ENCODE data around the gene TAF4. TPM values are rescaled to one million over a fixed set of nuclear protein-coding genes. Genes with fewer than 3 reads are reported as not detected.

TAF4 gene
- total and polyA plus RNA-seq, 2 of the 13 experiments (the other 11 are each of a cell fraction or from before 2014, with no cell fraction given) = 5.9 to 12.0 TPM

DNA sequence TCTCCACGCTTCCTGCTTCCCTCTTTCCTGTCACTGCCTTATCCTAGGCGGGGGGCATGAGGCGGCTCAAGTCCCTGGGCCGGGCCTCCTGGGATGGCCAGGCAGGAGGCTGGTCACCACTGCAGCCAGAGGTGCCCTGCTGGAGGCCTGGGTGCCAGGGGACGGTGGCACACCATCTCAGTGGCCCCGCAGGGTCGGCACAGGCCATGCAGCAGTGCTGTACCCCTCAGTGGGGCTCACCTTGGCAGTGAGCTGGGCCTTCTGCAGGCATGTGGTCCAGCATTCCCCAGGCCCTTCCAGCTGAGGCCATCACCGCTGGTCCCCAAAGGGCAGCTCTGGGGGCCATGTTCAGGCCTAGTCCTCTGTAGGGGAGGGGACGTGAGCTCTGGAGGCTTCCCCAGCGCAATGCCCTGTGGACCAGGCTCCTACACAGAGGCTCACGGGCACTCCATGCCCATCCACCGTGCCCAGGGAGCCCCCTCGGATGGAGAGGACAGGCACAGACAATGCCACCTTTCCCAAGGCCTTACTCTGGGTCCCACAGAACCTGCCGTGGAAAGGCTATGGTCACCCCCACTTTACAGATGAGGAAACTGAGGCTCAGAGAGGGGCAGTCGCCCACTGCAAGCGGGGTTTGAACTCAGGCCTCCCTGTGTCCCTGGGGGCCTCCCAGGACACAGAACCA is 123.8 kb downstream of the TAF4 start:
- H4K20me1 ChIP-seq (ENCODE audit: insufficient read depth, low read length) = no peaks in the 10 kb centered on the region; the same call in 1 of the 2 replicates
- ATAC-seq (peak; percentile 19), DNase-seq (ENCODE audit: low spot score) (no peak), FAIRE-seq (no peak)
- no peak overlapping the region for H3K9ac ChIP-seq (ENCODE audit: insufficient read depth, low read depth, low read length)
- POLR2A ChIA-PET = no interaction called here
- no TSS peak for BruUV-seq (replicated peaks)
- H3K36me3 ChIP-seq (replicated peaks in 1 of 2; ENCODE audit: control insufficient read depth in 1 of 2, insufficient read depth in 2 of 2, low read length in 2 of 2) = no peaks in the 10 kb centered on the region
- intact Hi-C loops (cut with micrococcal nuclease; ENCODE audit: unreplicated experiment) = no loop called here
- no peak overlapping the region for H2AFZ ChIP-seq (ENCODE audit: low read length)
- no peak overlapping the region for H3K4me3 ChIP-seq (replicated peaks in 1 of 3; ENCODE audit: insufficient read depth in 1 of 3, low read depth in 2 of 3, low read length in 3 of 3)
- H3K27me3 ChIP-seq (ENCODE audit: control insufficient read depth in 1 of 2, insufficient read depth in 2 of 2, low read length in 2 of 2) = peaks cover 21 to 35% of the 10 kb centered on the region in 2 experiments
- H3K9me3 ChIP-seq (ENCODE audit: low read length) = no peaks in the 10 kb centered on the region
- H3K79me2 ChIP-seq (ENCODE audit: insufficient read depth, low read length) = no peaks in the 10 kb centered on the region
- H3K4me1 ChIP-seq (ENCODE audit: insufficient read depth, low read length) = no peaks in the 10 kb centered on the region
- CTCF ChIA-PET (ENCODE audit: low intra/inter-chr PET ratio, low total read pairs) = no interaction called here
- in situ Hi-C loops (cut with HindIII; ENCODE audit: extremely low pct_ligation_motif_present, low pct_unique_long_range_greater_than_20kb) = no loop called here
- no peak overlapping the region for H3K4me2 ChIP-seq (ENCODE audit: low read depth, low read length)
- 16% methylated on average over 9 of the region's 16 CpGs for WGBS (ENCODE audit: low lambda C conversion rate)
- H3K27ac ChIP-seq (ENCODE audit: extremely low read length, insufficient read depth, low read length) = no peak overlapping the region
- TF ChIP-seq SP1 (IDR thresholded peaks at IDR 0.05) (no peak), SP1 (CRISPR knock-in tag; IDR thresholded peaks at IDR 0.05) (no peak), MAFF (IDR thresholded peaks at IDR 0.05; ENCODE audit: low read depth, low read length) (no peak), HMGA1 (CRISPR knock-in tag; conservative IDR thresholded peaks at IDR 0.05) (no peak), SP5 (CRISPR knock-in tag; IDR thresholded peaks at IDR 0.05; ENCODE audit: borderline replicate concordance, low read depth) (no peak), GPN1 (CRISPR knock-in tag; IDR thresholded peaks at IDR 0.05; ENCODE audit: borderline replicate concordance) (no peak), JUNB (CRISPR knock-in tag; IDR thresholded peaks at IDR 0.05; ENCODE audit: borderline replicate concordance) (no peak), ZFYVE20 (CRISPR knock-in tag; IDR thresholded peaks at IDR 0.05; ENCODE audit: borderline replicate concordance, low read depth) (no peak), ZNF530 (CRISPR knock-in tag; IDR thresholded peaks at IDR 0.05; ENCODE audit: low read depth) (no peak), IKZF4 (CRISPR knock-in tag; IDR thresholded peaks at IDR 0.05; ENCODE audit: borderline replicate concordance, low read depth, not compliant biosample characterization) (no peak), ZSCAN21 (CRISPR knock-in tag; IDR thresholded peaks at IDR 0.05; ENCODE audit: borderline replicate concordance) (no peak), MXD4 (CRISPR knock-in tag; IDR thresholded peaks at IDR 0.05) (no peak), REL (CRISPR knock-in tag; conservative IDR thresholded peaks at IDR 0.05) (no peak)
- TF ChIP-seq, protein P1, sequence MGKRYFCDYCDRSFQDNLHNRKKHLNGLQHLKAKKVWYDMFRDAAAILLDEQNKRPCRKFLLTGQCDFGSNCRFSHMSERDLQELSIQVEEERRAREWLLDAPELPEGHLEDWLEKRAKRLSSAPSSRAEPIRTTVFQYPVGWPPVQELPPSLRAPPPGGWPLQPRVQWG (CRISPR knock-in tag; IDR thresholded peaks at IDR 0.05; ENCODE audit: borderline replicate concordance, low read depth) = no peak
- TF ChIP-seq, protein P2, sequence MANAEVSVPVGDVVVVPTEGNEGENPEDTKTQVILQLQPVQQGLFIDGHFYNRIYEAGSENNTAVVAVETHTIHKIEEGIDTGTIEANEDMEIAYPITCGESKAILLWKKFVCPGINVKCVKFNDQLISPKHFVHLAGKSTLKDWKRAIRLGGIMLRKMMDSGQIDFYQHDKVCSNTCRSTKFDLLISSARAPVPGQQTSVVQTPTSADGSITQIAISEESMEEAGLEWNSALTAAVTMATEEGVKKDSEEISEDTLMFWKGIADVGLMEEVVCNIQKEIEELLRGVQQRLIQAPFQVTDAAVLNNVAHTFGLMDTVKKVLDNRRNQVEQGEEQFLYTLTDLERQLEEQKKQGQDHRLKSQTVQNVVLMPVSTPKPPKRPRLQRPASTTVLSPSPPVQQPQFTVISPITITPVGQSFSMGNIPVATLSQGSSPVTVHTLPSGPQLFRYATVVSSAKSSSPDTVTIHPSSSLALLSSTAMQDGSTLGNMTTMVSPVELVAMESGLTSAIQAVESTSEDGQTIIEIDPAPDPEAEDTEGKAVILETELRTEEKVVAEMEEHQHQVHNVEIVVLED (CRISPR knock-in tag; IDR thresholded peaks at IDR 0.05; ENCODE audit: borderline replicate concordance) = no peak
- TF ChIP-seq, protein P3, sequence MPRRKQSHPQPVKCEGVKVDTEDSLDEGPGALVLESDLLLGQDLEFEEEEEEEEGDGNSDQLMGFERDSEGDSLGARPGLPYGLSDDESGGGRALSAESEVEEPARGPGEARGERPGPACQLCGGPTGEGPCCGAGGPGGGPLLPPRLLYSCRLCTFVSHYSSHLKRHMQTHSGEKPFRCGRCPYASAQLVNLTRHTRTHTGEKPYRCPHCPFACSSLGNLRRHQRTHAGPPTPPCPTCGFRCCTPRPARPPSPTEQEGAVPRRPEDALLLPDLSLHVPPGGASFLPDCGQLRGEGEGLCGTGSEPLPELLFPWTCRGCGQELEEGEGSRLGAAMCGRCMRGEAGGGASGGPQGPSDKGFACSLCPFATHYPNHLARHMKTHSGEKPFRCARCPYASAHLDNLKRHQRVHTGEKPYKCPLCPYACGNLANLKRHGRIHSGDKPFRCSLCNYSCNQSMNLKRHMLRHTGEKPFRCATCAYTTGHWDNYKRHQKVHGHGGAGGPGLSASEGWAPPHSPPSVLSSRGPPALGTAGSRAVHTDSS (CRISPR knock-in tag; conservative IDR thresholded peaks at IDR 0.05) = no peak
- TF ChIP-seq, protein P4, sequence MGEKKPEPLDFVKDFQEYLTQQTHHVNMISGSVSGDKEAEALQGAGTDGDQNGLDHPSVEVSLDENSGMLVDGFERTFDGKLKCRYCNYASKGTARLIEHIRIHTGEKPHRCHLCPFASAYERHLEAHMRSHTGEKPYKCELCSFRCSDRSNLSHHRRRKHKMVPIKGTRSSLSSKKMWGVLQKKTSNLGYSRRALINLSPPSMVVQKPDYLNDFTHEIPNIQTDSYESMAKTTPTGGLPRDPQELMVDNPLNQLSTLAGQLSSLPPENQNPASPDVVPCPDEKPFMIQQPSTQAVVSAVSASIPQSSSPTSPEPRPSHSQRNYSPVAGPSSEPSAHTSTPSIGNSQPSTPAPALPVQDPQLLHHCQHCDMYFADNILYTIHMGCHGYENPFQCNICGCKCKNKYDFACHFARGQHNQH (CRISPR knock-in tag; IDR thresholded peaks at IDR 0.05) = no peak
- TF ChIP-seq, protein P5, sequence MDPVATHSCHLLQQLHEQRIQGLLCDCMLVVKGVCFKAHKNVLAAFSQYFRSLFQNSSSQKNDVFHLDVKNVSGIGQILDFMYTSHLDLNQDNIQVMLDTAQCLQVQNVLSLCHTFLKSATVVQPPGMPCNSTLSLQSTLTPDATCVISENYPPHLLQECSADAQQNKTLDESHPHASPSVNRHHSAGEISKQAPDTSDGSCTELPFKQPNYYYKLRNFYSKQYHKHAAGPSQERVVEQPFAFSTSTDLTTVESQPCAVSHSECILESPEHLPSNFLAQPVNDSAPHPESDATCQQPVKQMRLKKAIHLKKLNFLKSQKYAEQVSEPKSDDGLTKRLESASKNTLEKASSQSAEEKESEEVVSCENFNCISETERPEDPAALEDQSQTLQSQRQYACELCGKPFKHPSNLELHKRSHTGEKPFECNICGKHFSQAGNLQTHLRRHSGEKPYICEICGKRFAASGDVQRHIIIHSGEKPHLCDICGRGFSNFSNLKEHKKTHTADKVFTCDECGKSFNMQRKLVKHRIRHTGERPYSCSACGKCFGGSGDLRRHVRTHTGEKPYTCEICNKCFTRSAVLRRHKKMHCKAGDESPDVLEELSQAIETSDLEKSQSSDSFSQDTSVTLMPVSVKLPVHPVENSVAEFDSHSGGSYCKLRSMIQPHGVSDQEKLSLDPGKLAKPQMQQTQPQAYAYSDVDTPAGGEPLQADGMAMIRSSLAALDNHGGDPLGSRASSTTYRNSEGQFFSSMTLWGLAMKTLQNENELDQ (CRISPR knock-in tag; IDR thresholded peaks at IDR 0.05; ENCODE audit: borderline replicate concordance) = no peak

Measured in HepG2 (cell line).